HepG2 (cell line): Measurements from ENCODE around the gene CBX2. TPM values are rescaled to one million over a fixed set of nuclear protein-coding genes. Genes with fewer than 3 reads are reported as not detected.
A peak's percentile ranks its signal among the peaks of the same experiment; 100 is the strongest.

ENCODE experiments used
- ATAC-seq: fragments of 200-7000 bp; cut with Tn5 transposase; 3 replicates; pipeline ENCODE4 v1.9.1; 2020; ENCODE audit warnings: mild to moderate bottlenecking, moderate library complexity
- BruUV-seq: library from RNA; stranded (reverse); fragments of 400-500 nt; replicated peaks from 2 replicates; lab custom pipeline; 2021; lab: Mats Ljungman, UMichigan
- CTCF ChIA-PET: fragments of 300-600 bp; formaldehyde crosslinking; extraction: SDS; loops from one replicate; lab custom pipeline; 2021; ENCODE audit warnings: low total read pairs, inconsistent platforms, low intra/inter-chr PET ratio; lab: Yijun Ruan, JAX
- POLR2A ChIA-PET: fragments of 350-600 bp; sonication (Branson Sonifier 250); formaldehyde crosslinking; loops from one replicate; lab custom pipeline; 2020; ENCODE audit warnings: antibody characterized with exemption, inconsistent platforms; lab: Yijun Ruan, JAX
- DNase-seq: peaks from one replicate; pipeline ENCODE4 v3.0.0-alpha.2; 2015; ENCODE audit warnings: low spot score
- FAIRE-seq: peaks from 3 replicates; lab custom pipeline; 2011; peaks lifted over from hg19 to GRCh38; lab: Jason Lieb, UNC
- H2AFZ ChIP-seq: one replicate; pipeline ENCODE4 v1.6.1; 2011; ENCODE audit warnings: low read length, inconsistent platforms
- H3K27ac ChIP-seq: fragments of 300-600 bp; 3 replicates; pipeline ENCODE4 v1.8.0; 2011; ENCODE audit warnings: mixed run types, mild to moderate bottlenecking, mixed read lengths, low read length, inconsistent platforms; ENCODE audit not compliant: insufficient read depth; ENCODE audit errors: extremely low read length
- H3K27me3 ChIP-seq, 2 experiments: fragments of 200-600 bp in 1 of 2; 2 replicates in 1 of 2; 3 replicates in 1 of 2; pipeline versions ENCODE4 v1.6.0 to v1.8.0; 2011; ENCODE audit warnings: low read length in 2 of 2, mild to moderate bottlenecking in 2 of 2, moderate library complexity in 2 of 2, inconsistent platforms in 1 of 2; ENCODE audit not compliant: insufficient read depth in 2 of 2, control insufficient read depth in 1 of 2
- H3K36me3 ChIP-seq, 2 experiments: fragments of 200-600 bp in 1 of 2; replicated peaks in 1 of 2; 2 replicates in 1 of 2; 3 replicates in 1 of 2; pipeline versions ENCODE4 v1.5.1 to v1.8.0; 2011; ENCODE audit warnings: low read length in 2 of 2, inconsistent platforms in 1 of 2; ENCODE audit not compliant: insufficient read depth in 2 of 2, control insufficient read depth in 1 of 2
- H3K4me1 ChIP-seq: 2 replicates; pipeline ENCODE4 v1.5.1; 2012; ENCODE audit warnings: low read length, inconsistent platforms; ENCODE audit not compliant: insufficient read depth
- H3K4me2 ChIP-seq: 2 replicates; pipeline ENCODE4 v1.6.0; 2011; ENCODE audit warnings: low read depth, low read length, inconsistent platforms
- H3K4me3 ChIP-seq, 3 experiments: fragments of 200-600 bp in 1 of 3; sonication (generic), shearing (Covaris generic) in 1 of 3; replicated peaks in 1 of 3; 2 replicates each; pipeline ENCODE4 v1.5.1; 2011 to 2016; ENCODE audit warnings: low read length in 3 of 3, inconsistent platforms in 2 of 3, low read depth in 2 of 3, mild to moderate bottlenecking in 2 of 3, control low read depth in 1 of 3, mixed read lengths in 1 of 3; ENCODE audit not compliant: insufficient read depth in 1 of 3
- H3K79me2 ChIP-seq: one replicate; pipeline ENCODE4 v1.6.1; 2011; ENCODE audit warnings: low read length, inconsistent platforms; ENCODE audit not compliant: insufficient read depth
- H3K9ac ChIP-seq: 2 replicates; pipeline ENCODE4 v1.6.0; 2011; ENCODE audit warnings: mild to moderate bottlenecking, low read depth, low read length, inconsistent platforms; ENCODE audit not compliant: insufficient read depth
- H3K9me3 ChIP-seq: 2 replicates; pipeline ENCODE4 v1.5.1; 2012; ENCODE audit warnings: mild to moderate bottlenecking, low read length
- H4K20me1 ChIP-seq: 2 replicates; pipeline ENCODE4 v1.6.0; 2011; ENCODE audit warnings: inconsistent platforms, mild to moderate bottlenecking, low read length, moderate library complexity; ENCODE audit not compliant: insufficient read depth
- MTF1 ChIP-seq: sonication (generic); formaldehyde crosslinking; IDR thresholded peaks from 2 replicates; pipeline ENCODE4 v1.5.0; 2020; ENCODE audit warnings: missing genetic modification reagents
- POLR2A ChIP-seq, 2 experiments: IDR thresholded peaks; 2 replicates each; pipeline ENCODE4 v1.6.1; 2011; ENCODE audit warnings: low read depth in 2 of 2, low read length in 2 of 2, mild to moderate bottlenecking in 1 of 2, moderate library complexity in 1 of 2; ENCODE audit not compliant: insufficient read depth in 1 of 2
- POLR2AphosphoS5 ChIP-seq: IDR thresholded peaks from 2 replicates; pipeline ENCODE4 v1.6.1; 2012; ENCODE audit warnings: low read depth, low read length
- WGBS: methylation state at CpG from one replicate; pipeline ENCODE4 v1.1.6; 2017; ENCODE audit warnings: low lambda C conversion rate; 5-methylcytosine and 5-hydroxymethylcytosine counted together
- in situ Hi-C: cut with HindIII; loops from 2 replicates; pipeline ENCODE4 v1.10.0; 2017; ENCODE audit warnings: low pct_unique_long_range_greater_than_20kb; ENCODE audit not compliant: extremely low pct_ligation_motif_present
- intact Hi-C: fragments of 100-400 bp; cut with micrococcal nuclease; formaldehyde crosslinking; loops from one replicate; pipeline ENCODE4 v1.10.0; 2022; ENCODE audit not compliant: unreplicated experiment
- polyA plus RNA-seq, 8 experiments: library from polyadenylated mRNA; depleted of rRNA in 3 of 8; stranded (reverse) in 7 of 8; unstranded in 1 of 8; fragments of >200 nt; fragmentation: Illumina TruSeq in 4 of 8; extraction: Trizol in 4 of 8; gene quantifications; 2 replicates each; pipeline versions ENCODE4 v1.2.1 to v1.2.3, GENCODE V29; 2011 to 2016; ENCODE audit warnings: low read depth in 4 of 8, missing spikeins in 1 of 8, mixed read lengths in 1 of 8; ENCODE audit not compliant: insufficient read depth in 1 of 8
- total RNA-seq, 5 experiments: library from RNA; depleted of rRNA; stranded (reverse); fragments of >200 nt; fragmentation: Illumina TruSeq; extraction: Trizol; gene quantifications; 2 replicates each; pipeline ENCODE4 v1.2.3, GENCODE V29; 2016; ENCODE audit warnings: low read depth in 1 of 5
- TF ChIP-seq, protein P1 (sequence below): sonication (generic); formaldehyde crosslinking; conservative IDR thresholded peaks from 2 replicates; pipeline ENCODE4 v1.4.0; 2020; ENCODE audit warnings: missing genetic modification reagents

Gene CBX2
- total and polyA plus RNA-seq, 2 of the 13 experiments (the other 11 are each of a cell fraction or from before 2014, with no cell fraction given) = 14.5 to 31.1 TPM

DNA sequence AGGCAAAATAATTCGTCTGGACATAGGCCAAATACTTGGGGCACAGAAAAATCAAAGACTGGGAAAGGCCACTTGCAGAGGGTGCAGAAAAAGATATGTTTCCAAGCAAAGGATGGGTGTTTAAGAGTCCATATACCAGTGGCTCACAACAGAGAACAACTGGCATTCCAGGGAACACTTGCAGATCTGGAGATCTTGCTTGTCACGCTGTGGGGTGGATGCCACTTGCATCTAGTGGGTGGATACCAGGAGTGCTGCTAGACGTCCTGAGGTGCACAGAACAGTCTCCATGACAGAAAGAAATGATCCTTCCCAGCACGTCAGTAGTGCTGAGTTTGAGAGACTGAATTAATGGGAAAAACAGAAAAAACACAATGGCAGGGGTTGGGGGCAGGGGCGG lies 10.5 kb downstream of the CBX2 start:
- POLR2A ChIA-PET = interaction anchor here (1.0 to 2.0 kb wide), 3 partner anchors 10 to 205 kb away, joined by 3 to 7 read pairs (median 3); no protein-coding TSS in a partner anchor
- no peak overlapping the region for H3K27ac ChIP-seq
- intact Hi-C loops = loop anchor here (5.0 kb wide), 1 partner anchor 184 kb away; no protein-coding TSS in a partner anchor
- H3K36me3 ChIP-seq = peaks cover 0 to 7% of the 10 kb centered on the region in 2 experiments; a peak in 1 of 5 replicates
- WGBS = 33% methylated on average over 5 of the region's 5 CpGs
- no peak for DNase-seq
- H2AFZ ChIP-seq = no peak overlapping the region
- no peak overlapping the region for H3K4me2 ChIP-seq
- no peaks in the 10 kb centered on the region for H3K9me3 ChIP-seq
- no peaks in the 10 kb centered on the region for H3K79me2 ChIP-seq
- H3K4me1 ChIP-seq = peaks cover 40% of the 10 kb centered on the region
- no TSS peak for BruUV-seq
- TF ChIP-seq POLR2AphosphoS5 = peak; percentile 17; the same call in 1 of the 2 replicates
- TF ChIP-seq, protein P1, sequence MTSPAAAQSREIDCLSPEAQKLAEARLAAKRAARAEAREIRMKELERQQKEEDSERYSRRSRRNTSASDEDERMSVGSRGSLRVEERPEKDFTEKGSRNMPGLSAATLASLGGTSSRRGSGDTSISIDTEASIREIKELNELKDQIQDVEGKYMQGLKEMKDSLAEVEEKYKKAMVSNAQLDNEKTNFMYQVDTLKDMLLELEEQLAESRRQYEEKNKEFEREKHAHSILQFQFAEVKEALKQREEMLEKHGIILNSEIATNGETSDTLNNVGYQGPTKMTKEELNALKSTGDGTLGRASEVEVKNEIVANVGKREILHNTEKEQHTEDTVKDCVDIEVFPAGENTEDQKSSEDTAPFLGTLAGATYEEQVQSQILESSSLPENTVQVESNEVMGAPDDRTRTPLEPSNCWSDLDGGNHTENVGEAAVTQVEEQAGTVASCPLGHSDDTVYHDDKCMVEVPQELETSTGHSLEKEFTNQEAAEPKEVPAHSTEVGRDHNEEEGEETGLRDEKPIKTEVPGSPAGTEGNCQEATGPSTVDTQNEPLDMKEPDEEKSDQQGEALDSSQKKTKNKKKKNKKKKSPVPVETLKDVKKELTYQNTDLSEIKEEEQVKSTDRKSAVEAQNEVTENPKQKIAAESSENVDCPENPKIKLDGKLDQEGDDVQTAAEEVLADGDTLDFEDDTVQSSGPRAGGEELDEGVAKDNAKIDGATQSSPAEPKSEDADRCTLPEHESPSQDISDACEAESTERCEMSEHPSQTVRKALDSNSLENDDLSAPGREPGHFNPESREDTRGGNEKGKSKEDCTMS (CRISPR knock-in tag) = no peak
- no peak for TF ChIP-seq MTF1
- peak in 1 of 2 experiments; percentile 44; a peak in 1 of 4 replicates for TF ChIP-seq POLR2A (IDR thresholded peaks at IDR 0.05; ENCODE audit: insufficient read depth in 1 of 2, low read depth in 2 of 2, low read length in 2 of 2)
- peaks cover 7% of the 10 kb centered on the region; the same call in 1 of the 2 replicates for H4K20me1 ChIP-seq
- FAIRE-seq = peak; percentile 48
- H3K4me3 ChIP-seq = no peak overlapping the region
- no peak overlapping the region for H3K9ac ChIP-seq
- in situ Hi-C loops = no loop called here
- no peak for ATAC-seq
- CTCF ChIA-PET = interaction anchor here (2.4 kb wide), 1 partner anchor 182 kb away, joined by 14 read pairs; no protein-coding TSS in a partner anchor
- H3K27me3 ChIP-seq = peaks cover 18 to 48% of the 10 kb centered on the region in 2 experiments
